Measurements from ENCODE around the gene NUP58. TPM values are rescaled to one million over a fixed set of nuclear protein-coding genes. Genes with fewer than 3 reads are reported as not detected.
A peak's percentile ranks its signal among the peaks of the same experiment; 100 is the strongest.
"Not testable (repeated sequence)": the region's sequence is repeated elsewhere in the genome, so short reads cannot be mapped to it uniquely, and the experiment has no call there.

The NUP58 gene
- total and polyA plus RNA-seq, 2 experiments from 2014 or later: 28.1 to 54.0 TPM

DNA sequence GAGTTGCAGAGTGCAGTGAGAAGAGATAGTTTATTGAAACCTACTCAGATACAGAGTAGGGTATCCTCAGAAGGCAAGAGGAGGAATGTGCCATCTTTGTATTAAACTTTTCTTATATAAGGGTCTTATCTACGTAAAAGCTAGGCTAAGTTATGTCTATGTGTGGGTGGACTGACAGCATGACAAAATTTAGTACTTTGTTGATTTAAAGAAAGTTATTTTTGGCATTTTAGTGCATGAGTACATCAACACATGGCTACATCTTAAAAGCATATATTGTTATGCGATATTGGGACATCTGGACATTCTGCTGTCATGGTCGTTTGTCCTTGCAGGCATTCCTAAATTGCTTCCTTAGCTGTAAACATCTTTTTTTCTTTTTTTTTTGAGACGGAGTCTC lies 51.4 kb downstream of the NUP58 start:
- DNase-seq (ENCODE audit: low read depth in 1 of 2, low spot score in 1 of 2): no peak
- H3K27me3 ChIP-seq: no peaks in the 10 kb centered on the region
- H3K4me3 ChIP-seq: no peak overlapping the region
- no peaks in the 10 kb centered on the region for H3K4me1 ChIP-seq (ENCODE audit: low read depth)
- TF ChIP-seq, protein P1, sequence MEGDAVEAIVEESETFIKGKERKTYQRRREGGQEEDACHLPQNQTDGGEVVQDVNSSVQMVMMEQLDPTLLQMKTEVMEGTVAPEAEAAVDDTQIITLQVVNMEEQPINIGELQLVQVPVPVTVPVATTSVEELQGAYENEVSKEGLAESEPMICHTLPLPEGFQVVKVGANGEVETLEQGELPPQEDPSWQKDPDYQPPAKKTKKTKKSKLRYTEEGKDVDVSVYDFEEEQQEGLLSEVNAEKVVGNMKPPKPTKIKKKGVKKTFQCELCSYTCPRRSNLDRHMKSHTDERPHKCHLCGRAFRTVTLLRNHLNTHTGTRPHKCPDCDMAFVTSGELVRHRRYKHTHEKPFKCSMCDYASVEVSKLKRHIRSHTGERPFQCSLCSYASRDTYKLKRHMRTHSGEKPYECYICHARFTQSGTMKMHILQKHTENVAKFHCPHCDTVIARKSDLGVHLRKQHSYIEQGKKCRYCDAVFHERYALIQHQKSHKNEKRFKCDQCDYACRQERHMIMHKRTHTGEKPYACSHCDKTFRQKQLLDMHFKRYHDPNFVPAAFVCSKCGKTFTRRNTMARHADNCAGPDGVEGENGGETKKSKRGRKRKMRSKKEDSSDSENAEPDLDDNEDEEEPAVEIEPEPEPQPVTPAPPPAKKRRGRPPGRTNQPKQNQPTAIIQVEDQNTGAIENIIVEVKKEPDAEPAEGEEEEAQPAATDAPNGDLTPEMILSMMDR (IDR thresholded peaks at IDR 0.05; ENCODE audit: low read depth, low read length): no peak
- H3K36me3 ChIP-seq: no peaks in the 10 kb centered on the region
- H3K27ac ChIP-seq: no peak overlapping the region
- no peaks in the 10 kb centered on the region for H3K9me3 ChIP-seq (ENCODE audit: low read depth)

DNA sequence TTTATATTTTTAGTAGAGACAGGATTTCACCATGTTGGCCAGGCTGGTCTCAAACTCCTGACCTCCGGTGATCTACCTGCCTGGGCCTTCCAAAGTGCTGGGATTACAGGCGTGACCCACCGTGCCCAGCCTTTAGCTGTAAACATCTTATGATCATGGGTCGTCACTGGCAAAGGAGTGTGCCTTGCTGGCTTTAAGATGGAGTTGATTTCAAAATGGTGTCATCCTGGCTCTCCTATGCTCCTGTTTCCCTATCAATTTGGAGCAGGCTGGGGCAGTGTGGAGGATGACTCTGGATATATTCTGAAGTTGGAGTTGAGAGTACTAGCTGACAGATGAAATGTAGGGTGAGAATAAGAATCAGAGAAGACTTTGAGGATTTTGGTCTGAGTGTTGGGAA lies 51.9 kb downstream of the NUP58 start:
- Histone ChIP-seq H3K4me1 (ENCODE audit: low read depth) (no peaks in the 10 kb centered on the region), H3K27me3 (no peaks in the 10 kb centered on the region), H3K36me3 (no peaks in the 10 kb centered on the region), H3K27ac (no peak overlapping the region), H3K9me3 (ENCODE audit: low read depth) (no peaks in the 10 kb centered on the region), H3K4me3 (no peak overlapping the region)
- no peak for DNase-seq (ENCODE audit: low read depth in 1 of 2, low spot score in 1 of 2)
- TF ChIP-seq, protein P1 (IDR thresholded peaks at IDR 0.05; ENCODE audit: low read depth, low read length): no peak

DNA sequence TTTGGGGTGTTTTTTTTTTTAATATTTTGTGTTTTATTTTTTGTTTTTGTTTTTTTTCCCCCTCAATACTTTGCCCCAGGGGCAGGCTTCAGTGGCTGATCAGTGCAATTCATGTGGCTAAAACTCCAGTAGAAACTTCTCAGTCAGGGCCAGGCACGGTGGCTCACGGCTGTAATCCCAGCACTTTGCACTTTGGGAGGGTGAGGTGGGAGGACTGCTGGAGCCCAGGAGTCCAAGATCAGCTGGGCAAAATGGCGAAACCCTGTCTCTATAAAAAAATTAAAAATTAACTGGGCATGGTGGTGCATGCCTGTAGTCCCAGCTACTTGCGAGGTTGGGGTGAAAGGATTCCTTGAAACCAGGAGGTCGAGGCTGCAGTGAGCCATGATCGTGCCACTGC lies 53.0 kb downstream of the NUP58 start:
- no peaks in the 10 kb centered on the region for H3K4me1 ChIP-seq (ENCODE audit: low read depth)
- TF ChIP-seq, protein P1 (IDR thresholded peaks at IDR 0.05; ENCODE audit: low read depth, low read length): no peak
- H3K9me3 ChIP-seq (ENCODE audit: low read depth): no peaks in the 10 kb centered on the region
- H3K27me3 ChIP-seq: no peaks in the 10 kb centered on the region
- no peak for DNase-seq (ENCODE audit: low read depth in 1 of 2, low spot score in 1 of 2)
- H3K36me3 ChIP-seq: no peaks in the 10 kb centered on the region
- no peak overlapping the region for H3K4me3 ChIP-seq
- H3K27ac ChIP-seq: no peak overlapping the region

DNA sequence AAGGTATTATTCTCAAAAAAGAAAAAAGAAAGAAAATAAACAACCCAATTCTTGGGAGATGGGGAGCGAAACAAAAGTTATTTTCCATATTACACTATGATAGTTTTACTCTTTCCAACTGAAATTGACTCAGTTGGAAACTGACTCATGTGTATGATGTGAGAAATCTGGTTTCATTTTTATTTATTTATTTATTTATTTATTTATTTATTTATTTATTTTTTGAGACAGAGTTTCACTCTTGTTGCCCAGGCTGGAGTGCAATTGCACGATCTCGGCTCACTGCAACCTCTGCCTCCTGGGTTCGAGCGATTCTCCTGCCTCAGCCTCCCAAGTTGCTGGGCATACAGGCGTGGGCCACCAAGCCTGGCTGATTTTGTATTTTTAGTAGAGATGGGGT lies 59.0 kb downstream of the NUP58 start:
- H3K4me1 ChIP-seq (ENCODE audit: low read depth); H3K9me3 ChIP-seq (ENCODE audit: low read depth); H3K36me3 ChIP-seq; H3K4me3 ChIP-seq; DNase-seq (ENCODE audit: low read depth in 1 of 2, low spot score in 1 of 2); H3K27me3 ChIP-seq; H3K27ac ChIP-seq: not testable (repeated sequence)

DNA sequence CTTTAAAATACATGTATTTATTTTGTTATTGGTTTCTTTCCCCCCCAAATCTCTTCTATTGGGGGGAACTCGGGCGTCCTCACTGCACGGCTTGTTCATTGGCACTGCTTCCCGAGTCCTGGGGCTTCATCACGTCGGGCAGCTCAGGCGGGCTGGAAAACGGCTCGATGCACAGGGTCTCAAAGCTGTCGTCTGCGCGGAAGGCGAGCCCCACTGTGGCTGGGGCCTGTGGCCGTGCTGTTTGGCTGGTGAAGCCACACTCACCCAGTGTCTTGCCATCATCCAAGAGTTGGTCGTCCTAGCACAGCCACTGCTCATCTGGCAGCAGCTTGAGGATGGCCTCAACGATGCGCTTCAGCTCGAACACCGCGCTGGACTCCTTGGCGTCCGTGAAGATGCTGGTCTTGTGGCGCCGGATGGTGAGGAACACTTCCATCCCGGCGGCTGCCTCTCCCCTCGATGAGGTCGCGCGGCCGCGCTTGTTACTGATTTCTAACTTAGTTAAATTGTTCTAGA lies 64.4 kb downstream of the NUP58 start:
- TF ChIP-seq, protein P1 (IDR thresholded peaks at IDR 0.05; ENCODE audit: low read depth, low read length): no peak

GRCh38 chr13:25371158-25371874 lies 69.9 kb downstream of the NUP58 start:
- H3K4me1 ChIP-seq (ENCODE audit: low read depth): no peaks in the 10 kb centered on the region
- no peak overlapping the region for H3K27ac ChIP-seq
- peaks cover 76% of the 10 kb centered on the region for H3K27me3 ChIP-seq
- no peak for DNase-seq (ENCODE audit: low read depth in 1 of 2, low spot score in 1 of 2)
- H3K36me3 ChIP-seq: no peaks in the 10 kb centered on the region
- peak overlapping the region; percentile 76 for H3K4me3 ChIP-seq
- TF ChIP-seq, protein P1 (IDR thresholded peaks at IDR 0.05; ENCODE audit: low read depth, low read length): no peak
- H3K9me3 ChIP-seq (ENCODE audit: low read depth): no peaks in the 10 kb centered on the region

More for the DNA sequence above, 64.4 kb downstream of the NUP58 start:
- Histone ChIP-seq H3K27me3 (peaks cover 31% of the 10 kb centered on the region), H3K9me3 (ENCODE audit: low read depth) (no peaks in the 10 kb centered on the region), H3K4me3 (no peak overlapping the region), H3K36me3 (no peaks in the 10 kb centered on the region), H3K27ac (no peak overlapping the region), H3K4me1 (ENCODE audit: low read depth) (no peaks in the 10 kb centered on the region)
- DNase-seq (ENCODE audit: low read depth in 1 of 2, low spot score in 1 of 2): no peak
